Breast epithelium (tissue), 4 donors: ENCODE measurements around the gene MYO18B. TPM values are rescaled to one million over a fixed set of nuclear protein-coding genes. Genes with fewer than 3 reads are reported as not detected.

Experiments used
- DNase-seq, 2 donors: peaks; one replicate each; pipeline ENCODE4 v3.0.0-alpha.2; 2019; ENCODE audit warnings: low spot score in 2 of 2
- H3K27ac ChIP-seq, 2 donors: fragments of 200-600 bp; sonication (generic) in 1 of 2; one replicate each; pipeline ENCODE4 v1.5.1; 2016 to 2019; ENCODE audit warnings: mild to moderate bottlenecking in 1 of 2
- H3K27me3 ChIP-seq, 2 donors: fragments of 200-600 bp; sonication (generic) in 1 of 2; one replicate each; pipeline versions ENCODE4 v1.5.1 to v1.6.0; 2017 to 2019; ENCODE audit warnings: control low read depth in 1 of 2, mild to moderate bottlenecking in 1 of 2
- H3K36me3 ChIP-seq: fragments of 200-600 bp; one replicate; pipeline ENCODE4 v1.5.1; 2019
- H3K4me1 ChIP-seq, 2 donors: fragments of 200-600 bp; sonication (generic); one replicate each; pipeline ENCODE4 v1.5.1; 2016 to 2019; ENCODE audit warnings: control low read depth in 1 of 2
- H3K4me3 ChIP-seq, 3 donors: fragments of 200-600 bp; sonication (generic); 1 replicate in 2 of 3; 2 replicates in 1 of 3; pipeline ENCODE4 v1.5.1; 2016 to 2019; ENCODE audit warnings: mild to moderate bottlenecking in 3 of 3, moderate library complexity in 2 of 3
- H3K9me3 ChIP-seq, 2 donors: fragments of 200-600 bp; sonication (generic) in 1 of 2; one replicate each; pipeline ENCODE4 v1.5.1; 2016 to 2019; ENCODE audit warnings: control low read depth in 1 of 2
- CTCF ChIP-seq, 3 donors: fragments of 450-650 bp; IDR thresholded peaks; one replicate each; pipeline ENCODE4 v1.5.1; 2016 to 2017; ENCODE audit warnings: antibody characterized with exemption in 3 of 3, mild to moderate bottlenecking in 3 of 3, moderate library complexity in 3 of 3
- POLR2A ChIP-seq: fragments of 450-650 bp; IDR thresholded peaks from one replicate; pipeline ENCODE4 v1.6.1; 2016; ENCODE audit warnings: antibody characterized with exemption, mild to moderate bottlenecking, moderate library complexity
- POLR2AphosphoS5 ChIP-seq, 3 donors: sonication (generic); formaldehyde crosslinking; IDR thresholded peaks; one replicate each; pipeline ENCODE4 v1.6.1; 2017; ENCODE audit warnings: antibody characterized with exemption in 3 of 3
- intact Hi-C: fragments of 100-400 bp; cut with DNase I; formaldehyde crosslinking; loops from one replicate; pipeline ENCODE4 v1.15.1; 2023; ENCODE audit warnings: low total_unique reads
- total RNA-seq, 3 donors: library from RNA; depleted of rRNA; stranded (reverse); fragments of >200 nt; gene quantifications; one replicate each; pipeline ENCODE4 v1.1.0, GENCODE V29; 2016

MYO18B gene
- total RNA-seq, 3 donors from 2014 or later: under 0.01 to 0.16 (median 0.15) TPM

- no peak for DNase-seq
- Histone ChIP-seq H3K9me3 (no peaks in the 10 kb centered on the region), H3K36me3 (peaks cover 4% of the 10 kb centered on the region), H3K4me3 (no peak overlapping the region), H3K4me1 (no peaks in the 10 kb centered on the region), H3K27me3 (no peaks in the 10 kb centered on the region), H3K27ac (no peak overlapping the region)
- TF ChIP-seq CTCF (IDR thresholded peaks at IDR 0.05) (no peak), POLR2A (no peak), POLR2AphosphoS5 (IDR thresholded peaks at IDR 0.05) (no peak)
- intact Hi-C loops: no loop called here
Measured at GRCh38 chr22:25714739-25715138, 27.2 kb upstream of the MYO18B start.

- Histone ChIP-seq H3K4me3 (no peak overlapping the region), H3K36me3 (peaks cover 4% of the 10 kb centered on the region), H3K4me1 (no peaks in the 10 kb centered on the region), H3K27me3 (no peaks in the 10 kb centered on the region), H3K27ac (no peak overlapping the region), H3K9me3 (no peaks in the 10 kb centered on the region)
- no peak for DNase-seq
- TF ChIP-seq POLR2AphosphoS5 (IDR thresholded peaks at IDR 0.05) (no peak), CTCF (IDR thresholded peaks at IDR 0.05) (no peak), POLR2A (no peak)
- intact Hi-C loops: no loop called here
Measured at GRCh38 chr22:25716637-25717036, 25.4 kb upstream of the MYO18B start.

- TF ChIP-seq POLR2A (no peak), CTCF (IDR thresholded peaks at IDR 0.05) (no peak), POLR2AphosphoS5 (IDR thresholded peaks at IDR 0.05) (no peak)
- no peak overlapping the region for H3K4me3 ChIP-seq
- no peaks in the 10 kb centered on the region for H3K4me1 ChIP-seq
- H3K36me3 ChIP-seq: peaks cover 4% of the 10 kb centered on the region
- no peaks in the 10 kb centered on the region for H3K27me3 ChIP-seq
- no peaks in the 10 kb centered on the region for H3K9me3 ChIP-seq
- DNase-seq: no peak
- intact Hi-C loops: no loop called here
- H3K27ac ChIP-seq: no peak overlapping the region
Measured at GRCh38 chr22:25718135-25718840, 23.7 kb upstream of the MYO18B start.

- H3K4me3 ChIP-seq: no peak overlapping the region
- no peak for DNase-seq
- no peaks in the 10 kb centered on the region for H3K9me3 ChIP-seq
- no peaks in the 10 kb centered on the region for H3K36me3 ChIP-seq
- no peaks in the 10 kb centered on the region for H3K27me3 ChIP-seq
- TF ChIP-seq POLR2AphosphoS5 (IDR thresholded peaks at IDR 0.05) (no peak), POLR2A (no peak)
- no peaks in the 10 kb centered on the region for H3K4me1 ChIP-seq
- intact Hi-C loops: loop anchor here (2.0 kb wide), 1 partner anchor 75 kb away; no protein-coding TSS in a partner anchor
- H3K27ac ChIP-seq: no peak overlapping the region
Measured at GRCh38 chr22:25722223-25722622, 19.8 kb upstream of the MYO18B start.

- no peaks in the 10 kb centered on the region for H3K36me3 ChIP-seq
- H3K4me1 ChIP-seq: no peaks in the 10 kb centered on the region
- TF ChIP-seq POLR2A: no peak
- no peak for TF ChIP-seq POLR2AphosphoS5 (IDR thresholded peaks at IDR 0.05)
- TF ChIP-seq CTCF (IDR thresholded peaks at IDR 0.05): no peak
- no peak for DNase-seq
- no peak overlapping the region for H3K4me3 ChIP-seq
- H3K9me3 ChIP-seq: no peaks in the 10 kb centered on the region
- intact Hi-C loops: loop anchor here (2.0 kb wide), 1 partner anchor 74 kb away; no protein-coding TSS in a partner anchor
- no peaks in the 10 kb centered on the region for H3K27me3 ChIP-seq
- no peak overlapping the region for H3K27ac ChIP-seq
Measured at GRCh38 chr22:25722626-25723025, 19.4 kb upstream of the MYO18B start.
